ENCODE measurements around the gene GNG12.

The GNG12 gene

DNA sequence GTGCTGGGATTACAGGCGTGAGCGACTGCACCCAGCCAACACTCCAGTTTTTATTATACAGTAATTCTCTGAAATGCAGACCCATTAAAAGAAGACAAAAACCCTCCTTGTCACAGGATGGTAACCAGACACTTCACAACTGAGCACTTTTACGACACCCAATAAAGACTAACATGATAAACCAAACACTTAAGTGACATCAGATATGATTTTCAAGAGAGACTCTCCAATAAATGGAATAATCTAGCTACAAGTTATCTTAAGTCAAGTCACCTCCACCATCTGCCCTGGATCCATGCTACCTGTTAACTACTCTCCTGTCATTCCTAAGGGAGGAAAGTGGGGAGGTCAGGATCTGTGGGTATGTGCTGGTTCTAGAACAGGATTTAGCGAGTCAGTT is 5.6 kb downstream of the GNG12 start:
- H3K4me3 ChIP-seq (ENCODE audit: low read depth, low read length) = no peak overlapping the region
- no peak for DNase-seq (ENCODE audit: low read depth)
- TF ChIP-seq, protein P1, sequence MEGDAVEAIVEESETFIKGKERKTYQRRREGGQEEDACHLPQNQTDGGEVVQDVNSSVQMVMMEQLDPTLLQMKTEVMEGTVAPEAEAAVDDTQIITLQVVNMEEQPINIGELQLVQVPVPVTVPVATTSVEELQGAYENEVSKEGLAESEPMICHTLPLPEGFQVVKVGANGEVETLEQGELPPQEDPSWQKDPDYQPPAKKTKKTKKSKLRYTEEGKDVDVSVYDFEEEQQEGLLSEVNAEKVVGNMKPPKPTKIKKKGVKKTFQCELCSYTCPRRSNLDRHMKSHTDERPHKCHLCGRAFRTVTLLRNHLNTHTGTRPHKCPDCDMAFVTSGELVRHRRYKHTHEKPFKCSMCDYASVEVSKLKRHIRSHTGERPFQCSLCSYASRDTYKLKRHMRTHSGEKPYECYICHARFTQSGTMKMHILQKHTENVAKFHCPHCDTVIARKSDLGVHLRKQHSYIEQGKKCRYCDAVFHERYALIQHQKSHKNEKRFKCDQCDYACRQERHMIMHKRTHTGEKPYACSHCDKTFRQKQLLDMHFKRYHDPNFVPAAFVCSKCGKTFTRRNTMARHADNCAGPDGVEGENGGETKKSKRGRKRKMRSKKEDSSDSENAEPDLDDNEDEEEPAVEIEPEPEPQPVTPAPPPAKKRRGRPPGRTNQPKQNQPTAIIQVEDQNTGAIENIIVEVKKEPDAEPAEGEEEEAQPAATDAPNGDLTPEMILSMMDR (IDR thresholded peaks at IDR 0.05; ENCODE audit: low read depth, low read length, missing control alignments) = no peak

DNA sequence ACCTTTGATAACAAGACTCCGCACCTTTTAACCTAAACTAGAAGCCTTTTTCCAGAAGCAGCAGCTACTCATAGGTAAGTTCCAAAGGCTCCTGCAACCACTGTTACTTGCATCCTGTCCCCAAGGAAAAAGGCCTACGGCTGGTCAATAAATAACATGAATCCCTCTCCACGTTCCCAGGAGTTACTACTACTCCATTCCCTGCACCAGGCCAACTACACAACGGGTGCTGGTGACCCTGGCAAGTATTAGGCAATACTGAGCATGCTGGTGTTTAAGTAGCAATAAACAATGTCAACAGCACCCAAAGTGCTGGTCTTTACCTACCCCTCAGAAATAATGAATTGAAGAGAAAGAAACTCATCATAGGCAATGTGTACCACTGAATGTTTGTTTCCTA is 7.7 kb downstream of the GNG12 start:
- TF ChIP-seq, protein P1 (IDR thresholded peaks at IDR 0.05; ENCODE audit: low read depth, low read length, missing control alignments) = no peak
- DNase-seq (ENCODE audit: low read depth) = no peak
- H3K4me3 ChIP-seq (ENCODE audit: low read depth, low read length) = no peak overlapping the region

DNA sequence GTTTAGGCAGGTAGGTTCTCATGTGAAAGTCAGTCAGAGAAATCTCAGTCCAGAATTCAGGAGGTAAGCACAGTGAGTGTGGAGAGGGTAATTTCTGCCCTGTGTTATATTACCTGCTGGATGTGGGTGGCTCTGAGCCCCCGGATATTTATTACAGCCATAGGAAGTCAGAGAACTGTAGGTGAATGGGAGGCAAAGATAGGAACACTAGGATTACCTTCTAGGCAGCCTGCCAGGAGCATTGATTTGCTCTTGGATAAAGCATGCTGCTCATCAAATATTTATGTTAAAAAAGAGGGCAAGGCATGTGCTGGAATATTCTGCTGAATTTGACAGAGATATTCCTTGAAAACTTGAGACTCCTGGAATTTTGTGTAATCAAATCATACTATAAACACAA is 8.5 kb downstream of the GNG12 start:
- TF ChIP-seq, protein P1 (IDR thresholded peaks at IDR 0.05; ENCODE audit: low read depth, low read length, missing control alignments) = no peak
- DNase-seq (ENCODE audit: low read depth) = no peak
- no peak overlapping the region for H3K4me3 ChIP-seq (ENCODE audit: low read depth, low read length)

DNA sequence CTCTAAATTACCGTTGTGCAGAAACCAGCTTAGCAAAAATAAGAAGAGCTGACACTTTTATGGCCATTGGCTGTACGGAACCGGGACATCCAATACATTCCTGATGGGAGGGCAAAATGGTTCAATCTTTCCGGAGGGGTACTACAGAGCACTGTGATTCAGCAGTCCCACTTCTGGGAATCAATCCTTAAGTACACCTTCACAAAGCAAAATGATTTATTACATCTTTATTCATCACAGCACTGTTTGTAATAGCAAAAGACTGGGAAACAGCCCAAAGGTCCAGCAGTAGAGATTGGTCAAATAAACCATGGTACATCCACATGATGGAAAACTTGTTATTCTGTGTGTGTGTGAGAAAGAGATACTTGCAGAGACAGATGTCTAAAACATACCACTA is 9.7 kb downstream of the GNG12 start:
- no peak overlapping the region for H3K4me3 ChIP-seq (ENCODE audit: low read depth, low read length)
- TF ChIP-seq, protein P1 (IDR thresholded peaks at IDR 0.05; ENCODE audit: low read depth, low read length, missing control alignments) = no peak
- DNase-seq (ENCODE audit: low read depth) = no peak

DNA sequence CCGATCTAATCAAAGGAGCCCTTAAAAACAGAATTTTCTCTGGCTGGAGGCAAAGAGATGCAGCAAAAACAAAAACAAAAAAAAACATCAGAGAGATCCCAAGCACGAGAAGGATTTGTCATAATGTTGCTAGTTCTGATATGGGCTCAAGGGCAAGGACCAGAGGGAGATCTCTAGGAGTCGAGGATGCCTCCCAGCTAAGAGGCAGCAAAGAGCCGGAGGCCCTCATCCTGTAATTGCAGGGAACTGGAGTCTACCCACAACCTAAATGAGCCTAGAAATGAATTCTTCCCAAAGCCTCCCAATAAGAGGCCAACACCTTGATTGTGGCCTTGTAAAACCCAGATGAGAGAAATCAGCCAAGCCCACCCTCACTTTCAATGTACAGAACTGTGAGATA is 12.0 kb downstream of the GNG12 start:
- DNase-seq (ENCODE audit: low read depth) = no peak
- TF ChIP-seq, protein P1 (IDR thresholded peaks at IDR 0.05; ENCODE audit: low read depth, low read length, missing control alignments) = no peak
- H3K4me3 ChIP-seq (ENCODE audit: low read depth, low read length) = no peak overlapping the region

DNA sequence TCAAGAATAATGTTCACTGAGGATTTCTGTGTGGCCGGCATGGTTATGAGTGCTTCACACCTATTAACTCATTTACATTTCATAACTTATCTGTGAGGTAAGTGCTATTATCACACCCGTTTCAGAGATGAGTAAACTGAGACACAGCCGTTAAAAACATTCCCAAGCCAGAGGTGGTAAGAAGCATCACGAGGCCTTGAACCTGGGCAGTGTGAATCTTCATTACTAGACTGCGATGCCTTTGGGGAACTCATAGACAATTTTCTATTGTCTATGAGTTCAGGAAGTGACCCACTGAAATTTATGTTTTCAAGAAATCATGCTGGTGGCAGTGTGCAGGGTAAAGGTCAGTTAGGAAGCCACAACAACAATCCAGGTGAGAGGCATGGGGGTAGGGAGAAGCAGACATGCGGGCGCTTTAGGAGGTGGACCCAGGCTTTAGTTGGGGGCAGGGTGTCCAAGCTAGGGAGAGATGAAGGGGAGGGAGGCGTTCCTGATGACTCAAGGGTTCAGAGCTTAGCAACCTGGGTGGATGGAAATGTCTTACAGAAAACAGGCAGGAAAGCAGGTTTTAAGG is 14.5 kb downstream of the GNG12 start:
- DNase-seq (ENCODE audit: low read depth) = no peak
- TF ChIP-seq, protein P1 (IDR thresholded peaks at IDR 0.05; ENCODE audit: low read depth, low read length, missing control alignments) = no peak
- no peak overlapping the region for H3K4me3 ChIP-seq (ENCODE audit: low read depth, low read length)

DNA sequence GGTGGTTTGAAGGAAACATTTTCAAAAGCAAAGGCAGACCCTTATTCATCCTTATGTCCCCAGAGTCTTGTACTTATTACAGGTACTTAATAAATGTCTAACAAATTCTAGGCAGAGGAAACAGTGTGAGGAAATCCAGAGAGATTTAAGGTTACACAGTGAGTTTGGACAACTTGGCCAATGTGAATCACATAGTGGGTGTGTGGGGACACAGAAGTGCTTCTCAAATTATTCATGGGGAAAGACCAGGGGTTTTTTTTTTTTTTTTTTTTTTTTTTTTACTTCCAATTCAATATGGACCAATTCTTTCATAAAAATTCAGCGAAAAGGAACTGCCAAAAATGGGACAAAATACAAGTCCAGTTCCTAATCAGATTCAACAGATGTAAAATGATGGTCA is 15.1 kb downstream of the GNG12 start:
- H3K4me3 ChIP-seq (ENCODE audit: low read depth, low read length) = no peak overlapping the region
- TF ChIP-seq, protein P1 (IDR thresholded peaks at IDR 0.05; ENCODE audit: low read depth, low read length, missing control alignments) = no peak
- DNase-seq (ENCODE audit: low read depth) = no peak

Measured in GM12864 (cell line).